ENCODE measurements around the gene ZNF592.

The ZNF592 gene

GRCh38 chr15:84813435-84813834 lies 65.0 kb downstream of the ZNF592 start:
- no peak for DNase-seq (ENCODE audit: low read depth)
- no peak for TF ChIP-seq CTCF (IDR thresholded peaks at IDR 0.05; ENCODE audit: low read length, missing control alignments)
- no peak overlapping the region for H3K4me3 ChIP-seq (replicated peaks; ENCODE audit: low read depth, low read length)

DNA sequence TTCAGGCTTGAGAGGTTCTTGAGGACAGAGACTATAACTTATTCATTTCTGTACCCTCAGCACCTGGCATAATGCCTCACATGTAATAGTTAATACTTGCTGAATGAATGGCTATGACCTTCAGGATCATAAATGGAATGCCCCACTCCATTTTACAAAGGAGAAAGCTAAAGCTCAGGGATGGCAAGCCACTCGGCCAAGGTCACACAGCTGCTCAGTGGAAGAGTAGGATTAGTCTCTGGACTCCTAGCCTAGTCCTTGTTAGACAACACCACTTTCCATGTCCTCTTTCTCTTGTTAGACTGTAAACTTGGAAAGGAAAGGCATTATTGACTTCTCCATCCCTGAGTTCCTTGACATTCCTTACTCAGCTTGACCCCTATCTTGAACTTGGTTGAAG lies 65.5 kb downstream of the ZNF592 start:
- no peak overlapping the region for H3K4me3 ChIP-seq (replicated peaks; ENCODE audit: low read depth, low read length)
- no peak for DNase-seq (ENCODE audit: low read depth)
- no peak for TF ChIP-seq CTCF (IDR thresholded peaks at IDR 0.05; ENCODE audit: low read length, missing control alignments)

- H3K4me3 ChIP-seq (replicated peaks; ENCODE audit: low read depth, low read length) = no peak overlapping the region
- TF ChIP-seq CTCF (IDR thresholded peaks at IDR 0.05; ENCODE audit: low read length, missing control alignments) = no peak
- no peak for DNase-seq (ENCODE audit: low read depth)
Measured at GRCh38 chr15:84814916-84815315, 66.5 kb downstream of the ZNF592 start.

GRCh38 chr15:84816694-84817465 lies 68.5 kb downstream of the ZNF592 start, which contains the start of gene ALPK3:
ALPK3 (plus strand) TSS chr15:84817356; CDS start chr15:84817453, 97 bp downstream.
- TF ChIP-seq CTCF (IDR thresholded peaks at IDR 0.05; ENCODE audit: low read length, missing control alignments) = no peak
- H3K4me3 ChIP-seq (replicated peaks; ENCODE audit: low read depth, low read length) = no peak within 1 kb of the TSS
- no peak for DNase-seq (ENCODE audit: low read depth)

DNA sequence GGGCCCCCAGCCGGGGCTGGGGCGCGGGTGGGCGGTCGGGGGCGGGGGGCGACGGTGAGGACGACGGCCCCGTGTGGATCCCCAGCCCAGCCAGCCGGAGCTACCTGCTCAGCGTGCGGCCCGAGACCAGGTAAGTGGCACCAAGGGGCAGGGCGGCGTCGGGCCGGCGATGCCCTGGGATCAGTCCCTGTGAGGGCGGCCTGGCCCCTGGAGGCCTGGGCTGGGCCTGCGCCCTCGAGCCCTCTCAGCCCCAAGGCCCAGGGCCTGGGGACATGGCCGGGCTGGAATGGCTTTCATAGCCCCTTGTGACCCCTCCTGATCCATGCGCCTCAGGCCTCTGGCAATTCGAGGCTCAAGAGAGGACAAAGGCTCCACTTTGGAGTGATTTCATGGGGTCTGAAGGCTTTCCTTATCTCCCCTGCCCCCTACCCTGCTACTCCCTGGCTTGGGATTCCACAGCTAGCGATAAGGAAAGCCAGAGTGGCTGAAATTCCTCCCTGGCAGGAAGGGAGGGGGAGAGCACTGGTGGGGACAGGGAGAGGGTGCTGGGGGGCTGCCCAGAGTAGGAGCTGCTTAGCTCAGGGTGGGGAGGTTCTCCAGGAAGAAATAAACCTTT lies 69.2 kb downstream of the ZNF592 start:
- H3K4me3 ChIP-seq (replicated peaks; ENCODE audit: low read depth, low read length) = no peak overlapping the region
- no peak for TF ChIP-seq CTCF (IDR thresholded peaks at IDR 0.05; ENCODE audit: low read length, missing control alignments)
- no peak for DNase-seq (ENCODE audit: low read depth)

DNA sequence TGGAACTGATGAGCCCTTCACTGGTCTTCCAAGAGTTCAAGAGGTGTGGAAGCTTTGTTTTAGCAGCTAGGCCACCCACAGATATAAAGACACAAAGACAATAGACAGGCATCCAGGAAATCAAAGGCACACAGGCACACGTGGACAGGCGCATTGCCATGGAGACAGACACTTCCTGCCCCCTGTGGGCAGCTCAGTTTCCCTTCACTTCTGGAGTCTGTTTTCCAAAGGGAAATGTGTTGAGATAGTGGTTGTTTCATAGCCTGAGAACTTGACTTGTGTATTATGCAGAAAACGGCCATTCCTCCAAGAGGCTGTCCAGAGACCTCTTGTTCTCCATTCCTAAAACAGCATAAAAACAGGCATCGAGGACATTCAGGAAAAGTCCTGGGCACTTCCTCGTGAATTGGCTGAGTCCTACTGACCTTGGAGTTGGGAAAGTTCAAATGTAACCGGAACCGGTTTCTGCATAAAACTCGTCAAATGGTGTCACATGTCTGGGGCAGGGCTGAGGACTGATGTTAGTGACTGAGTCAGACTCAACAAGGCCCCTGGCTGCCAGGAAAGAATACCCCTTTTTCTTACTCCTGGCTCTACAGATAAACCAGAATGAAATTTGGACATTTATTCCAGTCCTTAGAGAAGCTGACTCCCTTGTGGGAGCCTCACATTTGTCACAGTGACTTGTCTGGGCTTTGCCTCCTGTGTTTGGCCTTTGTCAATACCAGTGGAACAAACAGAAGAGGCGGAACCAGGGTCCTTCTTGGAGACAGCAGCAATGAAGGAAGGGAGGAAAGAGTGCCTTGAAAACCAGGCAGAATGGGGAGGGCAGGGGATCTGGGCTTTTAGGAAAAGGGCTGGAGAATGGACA lies 70.1 kb downstream of the ZNF592 start:
- peak; percentile 7 for TF ChIP-seq CTCF (IDR thresholded peaks at IDR 0.05; ENCODE audit: low read length, missing control alignments)
- peak; percentile 68 for DNase-seq (ENCODE audit: low read depth)
- no peak overlapping the region for H3K4me3 ChIP-seq (replicated peaks; ENCODE audit: low read depth, low read length)

All from fibroblast of pulmonary artery (primary cell).